ENCODE data around the gene FIG4.
"Not testable (repeated sequence)": the region's sequence is repeated elsewhere in the genome, so short reads cannot be mapped to it uniquely, and the experiment has no call there.

Gene FIG4

DNA sequence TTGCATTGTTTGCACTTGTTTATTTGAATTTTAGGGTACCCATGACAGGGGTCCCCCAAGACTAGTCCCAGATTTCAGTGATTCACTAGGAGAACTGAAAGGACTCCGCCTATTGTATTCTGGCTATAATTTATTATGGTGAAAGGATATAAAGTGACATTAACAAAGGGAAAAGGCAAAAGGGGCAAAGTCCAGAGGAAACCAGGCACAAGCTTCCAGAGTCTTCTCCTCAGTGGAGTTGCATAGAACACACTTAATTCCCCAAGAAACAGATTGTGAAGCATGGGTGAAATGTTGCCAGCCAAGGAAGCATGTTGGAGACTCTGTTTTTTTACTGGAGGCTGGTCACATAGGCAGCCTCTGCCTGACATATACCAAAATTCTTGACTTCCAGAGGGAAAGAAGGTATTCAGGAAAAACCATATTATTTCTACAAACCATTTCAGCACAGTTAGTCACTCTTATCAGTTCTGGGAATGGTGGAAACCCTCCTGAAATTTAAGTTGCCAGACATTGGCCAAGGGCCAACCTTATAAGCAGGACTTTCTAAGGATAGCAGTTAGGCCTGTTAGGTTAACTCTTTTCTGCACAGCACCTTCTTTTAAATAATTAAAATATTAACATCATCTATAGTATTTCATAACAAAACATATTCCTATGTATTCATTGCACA is 71.8 kb downstream of the FIG4 start:
- DNase-seq = no peak

DNA sequence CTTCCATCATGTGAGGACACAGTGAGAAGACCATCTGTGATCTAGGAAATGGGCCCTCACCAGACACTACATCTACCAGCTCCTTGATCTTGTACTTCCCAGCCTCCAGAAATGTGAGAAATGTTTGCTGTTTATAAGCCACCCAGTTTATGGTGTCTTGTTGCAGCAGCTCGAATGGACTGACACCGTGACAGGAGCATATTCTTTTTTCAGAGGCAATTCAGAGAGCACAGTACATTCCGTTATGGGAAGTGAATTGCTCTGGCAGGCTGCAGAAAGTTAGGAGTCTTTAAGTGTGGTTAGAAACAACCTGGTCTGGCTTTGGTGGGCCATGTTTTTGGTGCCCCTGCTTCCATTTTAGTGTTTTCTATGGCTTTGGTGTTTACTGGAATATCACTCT is 75.1 kb downstream of the FIG4 start:
- no peak for DNase-seq

DNA sequence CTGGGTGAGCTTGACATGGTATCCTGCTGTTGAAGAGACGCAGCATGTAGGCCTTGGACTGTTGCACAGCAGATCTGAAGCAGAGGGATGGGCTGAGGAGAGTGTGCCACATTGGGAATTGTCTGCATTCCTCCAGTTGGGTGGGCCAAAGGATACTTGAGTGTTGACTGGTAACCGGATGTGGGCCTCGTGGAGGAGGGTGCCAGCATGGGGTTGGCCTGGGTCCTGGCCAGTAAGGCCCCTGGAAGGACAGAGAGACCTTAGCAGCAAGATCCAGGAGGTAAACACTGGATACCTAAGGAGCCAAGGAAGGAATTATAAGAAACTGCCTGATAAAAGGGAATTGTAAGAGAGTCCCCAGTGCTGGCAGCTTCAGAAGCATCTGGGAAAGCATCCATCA is 76.9 kb downstream of the FIG4 start:
- DNase-seq = no peak

DNA sequence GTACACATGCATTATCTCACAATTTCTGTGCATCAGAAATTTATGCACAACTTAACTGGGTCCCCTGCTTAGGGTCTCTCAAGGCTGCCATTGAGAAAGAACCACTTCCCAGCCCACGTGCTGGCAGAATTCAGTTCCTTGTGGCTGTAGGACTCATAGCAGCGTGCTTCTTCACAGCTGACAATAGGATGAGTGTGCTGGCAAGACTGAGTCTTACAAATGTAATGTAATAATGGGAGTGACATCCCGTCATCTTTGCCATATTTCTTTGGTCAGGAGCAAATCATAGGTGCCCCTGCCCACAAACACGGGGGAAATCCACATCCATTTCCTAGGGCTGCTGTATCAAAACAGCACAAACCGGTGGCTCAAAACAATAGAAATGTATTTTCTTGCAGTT is 77.4 kb downstream of the FIG4 start:
- no peak for DNase-seq

DNA sequence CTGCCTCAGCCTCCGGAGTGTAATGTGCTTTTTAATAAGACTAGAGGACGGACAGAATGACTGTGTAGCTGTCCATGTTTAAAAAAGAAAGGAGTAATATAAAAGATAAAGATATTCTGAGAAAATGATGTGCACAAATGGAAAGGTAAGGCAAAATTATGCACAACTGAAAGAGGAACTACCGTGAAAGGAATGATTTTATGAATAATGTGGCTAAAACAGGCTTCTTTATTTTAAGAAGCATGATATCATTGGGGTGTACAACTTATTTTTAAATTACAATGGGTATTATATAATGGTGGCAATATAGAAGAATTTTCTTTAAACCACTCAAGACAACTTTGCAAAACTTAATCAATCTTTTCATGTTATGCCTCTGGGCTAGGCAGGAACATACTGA is 78.1 kb downstream of the FIG4 start:
- DNase-seq = no peak

DNA sequence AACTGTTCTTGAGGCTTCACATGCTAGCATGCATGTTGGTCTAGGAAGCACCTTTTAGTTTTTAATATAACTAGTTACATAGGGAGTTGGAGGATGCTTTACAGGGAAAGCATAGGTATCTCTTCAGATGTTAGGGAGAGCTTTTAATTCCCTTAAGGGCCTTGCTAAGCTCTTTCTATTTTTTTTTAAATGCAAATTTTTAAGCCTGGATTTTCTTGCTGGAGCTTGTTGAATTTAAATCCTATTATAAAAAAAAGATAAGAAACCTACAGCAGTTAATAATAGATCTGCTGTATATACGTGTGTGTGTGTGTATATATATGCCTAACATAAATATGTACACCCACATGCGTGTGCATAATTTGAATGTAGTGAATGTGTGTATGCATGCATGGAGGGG is 79.0 kb downstream of the FIG4 start:
- DNase-seq = no peak

DNA sequence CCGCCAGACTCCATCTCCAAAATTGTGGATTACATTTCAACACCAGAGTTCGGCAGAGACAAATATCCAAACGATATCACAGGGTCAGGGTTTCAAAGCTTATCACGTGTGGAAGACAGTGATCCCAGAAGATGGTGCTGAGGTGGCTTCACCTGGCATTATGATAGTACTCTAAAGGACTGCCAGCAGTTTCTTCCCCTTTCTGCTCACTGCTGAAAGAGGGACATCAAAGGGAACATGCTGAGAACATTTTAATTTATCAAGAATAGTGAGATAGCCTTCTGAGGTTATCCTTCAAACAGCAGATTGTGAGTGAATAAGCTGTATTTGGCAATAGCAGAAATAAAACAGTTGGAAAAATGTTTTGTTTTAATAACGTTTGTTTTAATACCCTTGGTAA is 79.7 kb downstream of the FIG4 start:
- DNase-seq = no peak

DNA sequence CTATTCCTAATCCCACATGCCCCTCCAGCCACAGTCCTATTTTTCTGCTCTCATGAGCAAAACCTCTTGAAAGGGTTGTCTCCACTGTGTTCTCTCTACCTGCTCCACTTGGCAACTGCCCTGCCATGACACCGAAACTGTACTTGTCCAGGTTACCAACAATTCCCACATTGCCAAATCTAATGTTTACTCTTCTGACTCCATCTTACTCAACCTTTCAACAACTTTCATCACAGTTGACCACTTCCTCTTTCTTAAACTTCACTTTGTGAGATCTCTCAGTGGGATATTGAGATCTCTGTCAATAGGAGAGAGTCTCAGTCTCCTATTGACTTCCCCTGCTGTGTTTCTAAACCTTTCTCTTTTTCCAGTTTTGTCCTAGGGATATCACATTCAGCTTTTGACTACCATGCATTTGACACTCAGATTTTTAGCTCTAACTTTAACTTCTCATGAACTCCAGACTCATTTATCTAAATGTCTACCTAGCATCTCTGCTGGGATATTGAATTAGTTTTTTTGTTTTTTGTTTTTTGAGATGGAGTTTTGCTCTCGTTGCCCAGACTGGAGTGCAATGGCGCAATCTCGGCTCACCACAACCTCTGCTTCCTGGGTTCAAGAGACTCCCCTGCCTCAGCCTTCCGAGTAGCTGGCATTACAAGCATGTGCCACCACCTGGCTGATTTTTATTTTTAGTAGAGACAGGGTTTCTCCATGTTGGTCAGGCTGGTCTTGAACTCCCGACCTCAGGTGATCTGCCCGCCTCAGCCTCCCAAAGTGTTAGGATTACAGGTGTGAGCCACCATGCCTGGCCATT is 81.1 kb downstream of the FIG4 start:
- DNase-seq = not testable (repeated sequence)

DNA sequence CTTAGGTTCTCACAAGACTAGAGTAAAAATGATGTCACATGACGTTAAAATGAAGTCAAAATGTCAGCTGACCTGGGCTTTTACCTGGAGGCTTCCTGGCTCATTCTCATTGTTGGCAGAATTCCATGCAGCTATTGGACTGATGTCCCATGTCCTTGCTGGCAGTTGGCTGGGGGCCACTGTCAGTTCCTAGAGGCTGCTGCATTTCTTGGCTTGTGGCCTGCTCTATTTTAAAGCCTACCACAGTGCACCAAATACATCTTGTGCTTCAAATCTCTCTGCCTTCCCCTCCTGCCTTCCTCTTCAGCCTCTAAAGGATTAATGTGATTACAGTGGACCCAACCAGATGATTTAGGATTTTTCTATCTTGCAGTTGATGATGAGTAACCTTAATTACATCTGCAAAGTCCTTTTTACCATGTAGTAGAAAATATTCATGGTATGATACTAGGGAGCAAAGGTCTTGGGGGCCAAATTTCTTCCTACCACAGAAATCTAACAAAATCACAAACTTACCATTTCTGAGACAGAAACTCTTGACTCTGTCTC is 81.9 kb downstream of the FIG4 start:
- DNase-seq = no peak

DNA sequence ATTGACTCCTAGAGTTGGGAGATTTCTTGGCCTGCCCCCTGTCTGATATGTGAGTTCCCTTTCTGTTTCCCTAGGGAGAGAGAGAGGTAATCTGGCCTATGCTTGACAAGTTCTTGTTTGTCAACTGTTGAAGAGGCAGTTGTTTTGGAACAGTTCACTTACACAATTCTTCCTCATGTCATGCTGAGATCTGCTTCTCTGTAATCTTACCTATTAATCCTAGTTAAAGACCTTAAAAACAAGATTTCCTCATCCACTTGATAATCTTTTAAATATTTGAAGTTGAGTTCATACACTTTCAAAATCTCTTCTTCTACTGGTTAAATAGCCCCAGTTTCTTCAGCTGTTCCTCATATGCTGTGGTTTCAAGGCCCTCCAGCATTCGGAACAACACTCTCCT is 89.9 kb downstream of the FIG4 start:
- no peak for DNase-seq

DNA sequence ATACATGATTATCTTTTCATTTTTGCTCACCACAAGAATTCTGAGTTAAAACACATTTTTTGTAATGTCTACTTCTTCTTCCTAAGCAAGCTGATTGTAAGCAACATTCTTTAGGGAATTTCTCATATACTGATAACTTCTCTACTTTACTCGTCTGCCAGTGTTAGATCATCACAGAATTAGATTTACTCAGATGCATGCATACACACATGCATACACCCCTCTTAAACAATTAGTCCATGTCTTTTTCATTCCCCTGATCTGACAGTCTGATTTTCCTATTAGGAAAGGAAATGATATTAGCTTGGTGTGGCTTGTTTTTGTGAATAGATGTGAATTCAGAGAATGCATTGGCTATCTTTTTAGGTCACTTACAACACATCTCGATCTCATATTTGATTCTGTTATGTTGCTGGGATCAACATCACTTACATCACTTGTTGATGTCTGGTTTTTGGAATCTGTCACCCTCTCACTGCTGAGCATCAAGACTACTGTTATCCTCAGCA is 91.4 kb downstream of the FIG4 start:
- DNase-seq = no peak

DNA sequence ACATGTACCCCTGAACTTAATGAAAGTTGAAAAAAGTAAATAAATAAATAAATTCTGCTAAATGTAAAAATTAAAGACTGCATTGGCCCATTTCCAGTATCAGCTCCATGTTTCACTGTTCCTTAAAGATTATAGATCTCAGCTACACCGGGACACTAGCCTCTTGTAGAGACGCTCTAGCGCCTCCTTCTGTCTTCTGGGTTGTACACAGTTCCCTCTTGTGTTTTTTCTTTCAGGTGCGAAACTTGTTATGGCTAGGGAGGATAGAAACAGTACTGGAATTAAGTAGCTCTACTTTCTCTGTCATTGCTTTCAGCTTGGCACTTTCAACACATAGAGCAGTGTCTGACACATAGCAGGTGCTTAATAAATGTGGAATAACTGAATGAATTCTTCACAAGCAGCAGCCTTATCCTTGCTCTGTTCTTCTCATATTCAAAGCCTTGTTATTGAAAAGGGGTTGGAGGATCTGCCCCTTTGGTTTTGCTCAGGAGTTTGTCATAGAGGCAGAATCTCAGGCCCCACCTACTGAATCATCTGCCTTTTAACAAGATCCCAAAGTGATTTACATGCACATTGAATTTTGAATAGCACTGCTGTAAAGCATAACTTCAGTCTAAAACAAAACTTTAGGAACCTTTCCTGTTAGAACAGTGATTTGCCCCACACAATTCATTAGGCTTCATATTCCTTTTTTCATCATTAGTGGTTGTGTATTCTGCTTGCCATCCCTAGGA is 92.3 kb downstream of the FIG4 start:
- no peak for DNase-seq

DNA sequence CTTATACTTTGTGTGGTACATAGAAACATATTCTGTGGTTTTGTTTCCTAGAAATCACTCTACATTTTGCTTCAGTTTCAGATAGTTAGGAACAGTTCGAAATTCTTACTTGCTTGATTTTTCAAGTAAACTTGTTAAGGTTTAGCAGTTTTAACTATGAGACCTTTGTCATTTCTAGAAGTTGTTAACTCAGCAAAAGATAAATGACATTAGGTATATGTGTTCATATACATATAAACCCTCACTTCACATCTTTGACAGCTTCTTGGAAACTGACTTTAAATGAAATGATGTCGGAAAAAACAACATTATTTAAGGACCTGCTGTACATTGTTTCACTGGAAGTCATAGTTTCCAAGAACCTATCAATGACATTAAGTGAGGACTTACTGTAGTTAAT is 96.2 kb downstream of the FIG4 start:
- DNase-seq = no peak

DNA sequence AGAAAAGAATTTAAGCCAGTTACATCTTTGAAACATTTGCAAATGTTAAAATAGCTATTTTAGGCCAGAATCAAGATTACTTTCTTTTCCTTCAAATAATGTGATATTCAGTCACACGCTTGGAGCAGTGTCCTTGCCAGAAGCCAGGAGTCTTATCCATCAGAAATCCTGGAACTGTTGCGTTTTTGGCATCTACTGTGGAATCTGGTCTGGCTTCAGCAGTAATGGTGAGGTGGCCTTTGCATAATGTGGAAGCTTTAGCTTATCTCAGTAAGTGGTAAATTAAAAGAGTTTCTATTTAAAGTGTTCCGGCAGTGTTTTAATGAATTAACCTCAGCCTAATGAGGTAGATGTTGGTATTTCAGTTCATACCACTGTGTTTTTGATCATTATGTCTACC is 97.6 kb downstream of the FIG4 start:
- no peak for DNase-seq

DNA sequence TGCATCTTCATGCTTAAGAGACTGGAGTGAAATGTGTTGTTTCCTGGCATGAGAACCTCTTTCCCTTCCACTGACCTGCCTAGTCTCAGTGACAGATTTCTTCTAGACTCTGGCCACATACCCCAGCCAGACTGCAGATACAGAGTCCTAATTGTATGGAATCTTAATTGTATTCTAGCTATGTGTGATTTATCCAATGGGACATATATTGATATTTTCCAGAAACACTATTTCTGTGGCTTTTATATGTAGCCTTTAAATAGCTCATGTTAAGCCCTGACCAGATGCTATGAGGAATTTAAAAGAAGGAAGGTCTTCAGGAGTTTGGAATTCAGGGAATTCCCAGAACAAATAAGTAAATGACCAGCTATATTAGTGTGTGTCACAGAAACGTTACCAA is 99.0 kb downstream of the FIG4 start:
- DNase-seq = no peak

DNA sequence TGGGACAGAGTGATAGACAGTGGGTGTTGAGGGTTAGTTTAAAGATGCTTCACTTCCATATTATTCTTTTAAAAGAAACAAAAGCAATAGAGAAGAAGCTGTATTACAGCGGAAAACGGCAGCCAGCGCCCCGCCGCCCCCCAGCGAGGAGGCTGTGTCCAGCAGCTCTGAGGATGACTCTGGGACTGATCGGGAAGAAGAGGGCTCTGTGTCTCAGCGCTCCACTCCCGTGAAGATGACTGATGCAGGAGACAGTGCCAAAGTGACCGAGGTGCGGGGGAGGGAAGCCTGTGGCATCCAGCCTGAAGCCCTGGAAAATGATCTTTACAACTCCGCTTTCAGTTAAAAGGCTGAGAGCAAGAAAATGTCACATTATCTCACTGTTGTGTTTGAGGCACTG is 100.2 kb downstream of the FIG4 start:
- DNase-seq = no peak

DNA sequence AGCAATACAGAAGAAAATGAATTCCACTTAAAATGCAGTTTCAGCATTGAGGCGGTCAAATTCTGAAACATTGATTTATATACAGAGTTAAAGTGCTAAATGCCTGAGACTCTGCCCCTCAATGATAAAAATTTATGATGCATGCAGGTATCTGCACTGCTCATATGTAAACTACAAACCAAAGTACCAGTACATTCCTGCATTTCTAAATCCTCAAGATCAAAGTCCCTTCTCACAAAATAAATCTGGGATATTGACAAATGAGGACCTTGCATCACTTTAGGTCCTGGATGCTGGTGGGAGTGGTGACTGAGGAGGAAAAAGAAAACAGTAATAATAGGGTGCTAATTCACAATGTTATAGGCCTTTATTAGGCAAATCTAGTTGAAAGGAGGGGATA is 101.9 kb downstream of the FIG4 start:
- no peak for DNase-seq

DNA sequence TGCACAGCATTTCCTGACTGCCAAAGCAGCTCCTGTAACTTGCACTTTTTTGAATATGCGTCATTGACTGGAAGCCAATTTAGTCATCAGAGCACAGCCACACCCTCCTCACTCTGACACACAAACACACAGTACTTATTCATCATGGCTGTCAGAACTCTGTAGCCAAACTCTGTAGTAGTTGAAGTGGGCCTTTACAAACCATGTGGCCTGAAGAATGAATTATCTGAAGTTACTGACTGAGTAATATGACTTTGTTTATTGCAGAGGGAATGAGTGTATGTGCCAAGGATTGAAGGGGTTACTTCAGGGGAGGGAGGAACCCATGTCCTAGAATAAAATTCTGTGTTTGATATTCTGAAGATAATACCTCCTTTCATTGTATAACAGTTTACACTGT is 102.7 kb downstream of the FIG4 start:
- DNase-seq = peak in 2 of 3 experiments; percentile 12 to 31

DNA sequence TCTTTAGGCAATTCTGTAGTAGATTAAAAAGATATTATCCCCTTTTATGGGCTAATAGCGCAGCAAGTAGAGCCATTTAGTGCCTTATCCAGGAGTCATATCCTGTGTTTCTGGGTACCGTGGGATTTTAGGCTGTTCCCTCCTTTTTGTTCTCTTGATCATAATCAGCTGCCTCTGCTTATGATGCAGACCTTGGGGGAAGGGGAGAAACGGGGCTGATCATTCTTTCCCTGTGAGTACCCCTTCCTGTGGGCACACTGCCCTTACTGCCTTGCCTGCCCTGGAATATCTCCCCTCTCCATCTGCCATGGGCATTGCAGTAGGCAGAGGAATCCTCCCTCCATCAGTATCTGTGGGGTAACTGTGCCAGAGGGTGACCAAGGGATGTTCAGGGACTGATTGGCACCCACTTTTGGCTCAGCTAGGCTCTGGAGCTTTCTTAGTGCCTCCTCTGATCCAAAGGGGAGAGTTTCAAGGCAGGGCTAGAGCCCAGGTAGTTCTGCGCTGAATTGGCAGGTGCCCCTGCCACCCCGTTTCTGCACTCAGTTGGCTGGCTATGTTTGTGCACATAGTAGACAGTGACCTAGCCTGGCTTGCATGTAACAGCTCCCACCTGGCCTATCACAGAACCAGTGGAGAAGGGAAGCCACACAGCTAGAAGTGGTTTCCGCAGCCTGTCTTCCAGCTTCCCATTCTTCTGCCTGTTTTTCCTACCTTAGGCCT is 103.3 kb downstream of the FIG4 start:
- DNase-seq = no peak

DNA sequence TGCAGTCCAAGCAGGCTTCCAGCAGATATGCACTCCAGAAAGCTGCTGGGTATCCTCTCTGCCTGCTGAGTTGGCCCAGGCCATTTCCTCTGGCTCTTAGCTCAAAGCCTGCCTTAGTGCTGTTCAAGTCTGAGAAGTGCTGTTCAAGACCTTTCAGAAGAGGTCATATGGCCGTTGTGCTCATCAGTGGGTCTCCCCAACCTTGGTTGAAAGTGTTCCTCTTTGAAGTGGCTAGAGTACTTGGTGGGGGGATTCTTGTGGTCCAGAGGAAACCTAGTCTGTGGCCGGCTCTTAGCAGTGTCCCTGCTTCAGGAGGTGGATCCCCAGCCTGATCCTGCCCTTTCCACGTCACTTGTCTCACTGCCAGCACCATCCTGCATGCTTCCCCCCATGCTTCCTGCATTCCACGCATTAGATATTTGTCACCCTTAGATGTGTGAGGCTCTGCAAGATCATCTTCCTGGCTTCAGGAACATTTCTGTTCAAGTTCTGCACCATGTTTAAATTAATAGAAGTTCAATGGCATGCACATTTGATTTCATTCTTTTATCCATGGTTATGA is 105.0 kb downstream of the FIG4 start:
- no peak for DNase-seq

DNA sequence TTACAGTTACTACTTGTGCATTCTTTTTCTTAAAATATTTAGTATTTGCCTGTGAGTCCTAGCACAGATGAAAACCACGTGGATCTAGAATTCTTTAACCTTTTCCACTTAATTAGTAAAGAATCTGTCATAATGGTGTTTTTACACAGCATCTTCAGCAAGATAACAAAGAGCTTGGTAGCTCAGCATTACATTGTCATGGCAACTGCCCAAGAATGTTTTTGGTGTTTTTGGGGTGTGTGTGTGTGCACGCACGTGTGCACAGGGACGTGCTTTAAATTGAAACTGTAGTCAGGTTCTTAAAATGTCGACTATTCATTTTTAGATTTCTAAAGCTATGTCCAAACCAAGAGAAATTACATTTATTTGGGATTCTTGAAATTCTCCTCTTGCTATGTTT is 108.0 kb downstream of the FIG4 start:
- DNase-seq = peak in 1 of 3 experiments; percentile 40

DNA sequence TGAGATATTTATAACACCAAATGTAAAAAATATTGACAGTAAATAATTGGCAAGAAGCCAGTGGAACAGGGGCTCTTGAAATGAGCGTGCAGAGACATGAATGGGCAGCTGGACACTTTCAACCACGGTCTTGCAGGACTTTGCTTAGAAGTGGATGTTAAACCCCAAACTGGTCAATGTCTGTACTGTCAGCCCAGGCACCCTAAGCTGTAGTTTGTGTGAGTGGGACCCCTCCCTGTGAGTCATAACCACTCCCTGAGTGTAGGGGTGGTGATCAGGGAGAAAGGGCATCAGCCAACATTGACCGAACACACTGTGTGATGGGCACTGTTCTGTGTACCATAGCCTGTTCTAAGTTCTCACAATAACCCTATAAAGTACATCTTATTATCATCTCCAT is 108.6 kb downstream of the FIG4 start:
- peak in 2 of 3 experiments; percentile 6 to 51 for DNase-seq

All from NCI-H1417 (cell line).